GM12874 (cell line): ENCODE measurements around the gene SERPINB6.

Experiments used
- TF ChIP-seq, protein P1 (sequence below): IDR thresholded peaks from 2 replicates; pipeline ENCODE4 v1.5.1; 2011; ENCODE audit warnings: low read depth, mild to moderate bottlenecking, control low read depth, low read length, moderate library complexity; ENCODE audit not compliant: insufficient read depth

SERPINB6 gene

GRCh38 chr6:2919401-2919800, 52.0 kb downstream of the SERPINB6 start:
- TF ChIP-seq, protein P1, sequence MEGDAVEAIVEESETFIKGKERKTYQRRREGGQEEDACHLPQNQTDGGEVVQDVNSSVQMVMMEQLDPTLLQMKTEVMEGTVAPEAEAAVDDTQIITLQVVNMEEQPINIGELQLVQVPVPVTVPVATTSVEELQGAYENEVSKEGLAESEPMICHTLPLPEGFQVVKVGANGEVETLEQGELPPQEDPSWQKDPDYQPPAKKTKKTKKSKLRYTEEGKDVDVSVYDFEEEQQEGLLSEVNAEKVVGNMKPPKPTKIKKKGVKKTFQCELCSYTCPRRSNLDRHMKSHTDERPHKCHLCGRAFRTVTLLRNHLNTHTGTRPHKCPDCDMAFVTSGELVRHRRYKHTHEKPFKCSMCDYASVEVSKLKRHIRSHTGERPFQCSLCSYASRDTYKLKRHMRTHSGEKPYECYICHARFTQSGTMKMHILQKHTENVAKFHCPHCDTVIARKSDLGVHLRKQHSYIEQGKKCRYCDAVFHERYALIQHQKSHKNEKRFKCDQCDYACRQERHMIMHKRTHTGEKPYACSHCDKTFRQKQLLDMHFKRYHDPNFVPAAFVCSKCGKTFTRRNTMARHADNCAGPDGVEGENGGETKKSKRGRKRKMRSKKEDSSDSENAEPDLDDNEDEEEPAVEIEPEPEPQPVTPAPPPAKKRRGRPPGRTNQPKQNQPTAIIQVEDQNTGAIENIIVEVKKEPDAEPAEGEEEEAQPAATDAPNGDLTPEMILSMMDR, result no peak

- TF ChIP-seq, protein P1, result no peak
These were observed 52.4 kb downstream of the SERPINB6 start for GRCh38 chr6:2918936-2919335.

GRCh38 chr6:2917801-2918445, 53.4 kb downstream of the SERPINB6 start:
- TF ChIP-seq, protein P1, result no peak

DNA sequence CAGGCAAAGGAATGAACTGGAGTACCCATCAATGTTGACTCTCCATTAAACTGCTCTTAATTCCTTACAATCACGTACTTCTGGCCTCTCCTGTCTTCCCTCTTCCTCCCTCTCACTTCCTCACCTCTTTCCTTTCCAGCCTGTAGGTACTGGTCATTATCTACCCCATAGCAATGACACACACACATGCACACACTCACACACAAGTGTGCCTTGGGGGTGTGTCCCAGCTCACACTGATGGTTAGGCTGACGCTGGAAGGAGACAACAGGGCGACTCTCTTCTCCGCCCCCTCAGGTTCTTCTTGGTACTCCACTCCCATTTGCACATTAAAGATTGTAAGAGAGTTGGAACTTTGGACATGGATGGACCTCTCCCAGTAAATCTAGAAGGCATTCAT, 54.3 kb downstream of the SERPINB6 start:
- TF ChIP-seq, protein P1, result no peak

DNA sequence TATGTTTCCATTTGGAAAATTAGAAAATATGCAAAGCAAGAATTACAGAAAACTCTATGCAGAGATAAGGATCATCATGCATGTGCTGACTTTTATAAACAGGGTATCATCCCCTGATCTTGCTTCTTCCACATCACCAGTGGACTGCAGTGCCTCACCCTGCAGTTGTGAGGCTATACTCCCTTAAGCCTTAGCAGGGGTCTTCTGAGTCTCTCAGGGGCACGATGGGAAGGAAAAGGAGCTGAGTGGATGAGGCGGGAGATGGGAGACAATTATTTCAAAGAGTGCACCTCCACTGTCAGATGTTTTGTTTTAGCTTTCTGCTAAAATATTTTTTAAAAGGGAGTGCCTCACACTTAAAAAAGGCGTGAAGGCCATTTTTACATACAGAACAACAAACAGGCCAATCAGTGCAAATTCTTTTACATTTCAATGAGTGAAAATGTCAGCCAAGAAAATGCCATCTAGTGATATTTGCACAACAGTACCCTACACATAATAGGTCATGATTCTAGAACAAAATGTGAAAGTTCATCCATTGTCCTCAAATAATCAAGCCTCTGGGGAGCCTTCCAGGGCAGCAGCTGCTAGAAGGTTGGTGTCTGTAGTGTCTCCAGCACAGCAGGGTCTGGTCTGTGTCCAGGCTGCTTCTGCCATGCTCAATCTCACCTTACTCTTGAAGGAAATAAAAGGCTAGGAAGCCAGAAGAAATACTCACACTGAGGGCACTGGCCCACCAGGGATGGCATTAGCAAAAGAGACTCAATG, 55.0 kb downstream of the SERPINB6 start:
- TF ChIP-seq, protein P1, result no peak

- TF ChIP-seq, protein P1, result no peak
These were observed 56.2 kb downstream of the SERPINB6 start for GRCh38 chr6:2915150-2915549.

DNA sequence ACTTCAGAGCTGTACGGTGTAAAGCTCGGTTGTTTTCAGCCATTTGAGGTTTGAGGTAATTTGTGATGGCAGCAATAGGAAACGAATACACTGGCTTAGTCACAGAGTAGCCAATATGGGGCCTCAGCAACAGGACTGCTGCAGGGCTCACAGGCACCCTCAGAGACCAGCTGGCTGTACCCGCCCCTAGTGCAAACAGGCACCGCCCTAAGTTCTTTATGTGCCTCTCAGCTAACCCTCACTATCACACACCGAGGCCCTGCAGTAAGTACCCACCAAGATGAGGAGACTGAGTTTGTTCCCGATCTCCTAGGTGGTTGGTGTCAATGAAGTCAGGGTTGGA, 57.1 kb downstream of the SERPINB6 start:
- TF ChIP-seq, protein P1, result no peak
